Measurements from ENCODE around the gene ISOC2. TPM values are rescaled to one million over a fixed set of nuclear protein-coding genes. Genes with fewer than 3 reads are reported as not detected.

The ISOC2 gene
- total and polyA plus RNA-seq, 2 donors (not counting 3 experiments of a cell fraction or from before 2014, with no cell fraction given) = 49.3 to 68.7 TPM

GRCh38 chr19:55508120-55508519, 46.7 kb upstream of the ISOC2 start:
- TF ChIP-seq MAX (IDR thresholded peaks at IDR 0.05; ENCODE audit: insufficient read depth, insufficient read length) (no peak), CTCF (IDR thresholded peaks at IDR 0.05; ENCODE audit: extremely low read depth in 1 of 2, insufficient read depth in 1 of 2, low read depth in 1 of 2, low read length in 2 of 2) (no peak), EZH2 (IDR thresholded peaks at IDR 0.05; ENCODE audit: borderline replicate concordance, low read depth, low read length, severe bottlenecking) (no peak), FOS (IDR thresholded peaks at IDR 0.05; ENCODE audit: borderline replicate concordance, insufficient read depth, low read length) (no peak), POLR2A (IDR thresholded peaks at IDR 0.05; ENCODE audit: low read depth, low read length) (no peak), MYC (IDR thresholded peaks at IDR 0.05; ENCODE audit: low read depth, low read length) (no peak), JUN (IDR thresholded peaks at IDR 0.05; ENCODE audit: borderline replicate concordance, insufficient read depth, insufficient read length, low read depth) (no peak), POLR2AphosphoS5 (IDR thresholded peaks at IDR 0.05; ENCODE audit: insufficient read depth, low read depth, low read length) (no peak), GATA2 (IDR thresholded peaks at IDR 0.05; ENCODE audit: insufficient read depth, insufficient read length, low read depth, low read length) (no peak)
- no TSS peak for BruUV-seq (replicated peaks)
- H3K4me3 ChIP-seq (replicated peaks in 1 of 3; ENCODE audit: insufficient read depth in 1 of 3, low read depth in 1 of 3, low read length in 3 of 3) = no peak overlapping the region
- H3K27me3 ChIP-seq (ENCODE audit: control insufficient read depth in 2 of 2, insufficient read depth in 2 of 2, low read length in 2 of 2) = peaks cover 0 to 1% of the 10 kb centered on the region in 2 experiments
- dilution Hi-C loops (cut with MboI; ENCODE audit: extremely low pct_ligation_motif_present, low sequenced_read_pairs) = no loop called here
- no peaks in the 10 kb centered on the region for H3K9me3 ChIP-seq (replicated peaks; ENCODE audit: control insufficient read depth, insufficient read depth, low read length)
- H3K79me2 ChIP-seq (ENCODE audit: control insufficient read depth, insufficient read depth, low read length) = no peaks in the 10 kb centered on the region
- intact Hi-C loops (cut with micrococcal nuclease) = no loop called here
- no peak overlapping the region for H3K9ac ChIP-seq (replicated peaks; ENCODE audit: extremely low read depth, insufficient read depth, low read length)
- H2AFZ ChIP-seq (ENCODE audit: low read depth, low read length) = no peak overlapping the region
- DNase-seq (ENCODE audit: low read depth, low spot score) (no peak), FAIRE-seq (no peak)
- ChIA-PET POLR2A (interaction anchor here (0.6 kb wide), 1 partner anchor 27 kb away, joined by 3 read pairs; no protein-coding TSS in a partner anchor), CTCF (interaction anchor here (0.7 to 7.2 kb wide), 4 partner anchors 19 to 125 kb away, joined by 3 to 55 read pairs (median 5); no protein-coding TSS in a partner anchor)
- no peaks in the 10 kb centered on the region for H3K36me3 ChIP-seq (ENCODE audit: control insufficient read depth in 2 of 2, extremely low read depth in 1 of 2, insufficient read depth in 2 of 2, low read length in 2 of 2)
- H3K27ac ChIP-seq (ENCODE audit: insufficient read depth, low read depth, low read length) = no peak overlapping the region
- H3K4me1 ChIP-seq (ENCODE audit: control insufficient read depth, extremely low read depth, insufficient read depth, low read length) = no peaks in the 10 kb centered on the region
- H3K4me2 ChIP-seq (ENCODE audit: insufficient read depth, low read length) = no peak overlapping the region
- H4K20me1 ChIP-seq (replicated peaks; ENCODE audit: control insufficient read depth, extremely low read depth, insufficient read depth, low read length) = no peaks in the 10 kb centered on the region
- no peaks in the 10 kb centered on the region for H3K9me1 ChIP-seq (replicated peaks; ENCODE audit: control insufficient read depth, extremely low read depth, insufficient read depth, low read length)
